ENCODE data around the gene SEMA5B.

The SEMA5B gene

GRCh38 chr3:123021388-123021787 is 6.2 kb downstream of the SEMA5B start:
- no peak for DNase-seq

- no peak for DNase-seq
These were observed 6.9 kb downstream of the SEMA5B start for GRCh38 chr3:123020709-123021108.

GRCh38 chr3:123019591-123019990 is 8.0 kb downstream of the SEMA5B start:
- no peak for DNase-seq

- DNase-seq = no peak
These were observed 8.4 kb downstream of the SEMA5B start for GRCh38 chr3:123019161-123019560.

- no peak for DNase-seq
These were observed 8.9 kb downstream of the SEMA5B start for GRCh38 chr3:123018683-123019082.

GRCh38 chr3:123015596-123015995 is 12.0 kb downstream of the SEMA5B start:
- DNase-seq = no peak

GRCh38 chr3:123013876-123014275 is 13.7 kb downstream of the SEMA5B start:
- DNase-seq = no peak

GRCh38 chr3:123012652-123013051 is 14.9 kb downstream of the SEMA5B start:
- DNase-seq = no peak

GRCh38 chr3:123011447-123011846 is 16.1 kb downstream of the SEMA5B start:
- no peak for DNase-seq

- DNase-seq = no peak
These were observed 18.7 kb downstream of the SEMA5B start for GRCh38 chr3:123008840-123009239.

GRCh38 chr3:123006609-123007008 is 21.0 kb downstream of the SEMA5B start:
- no peak for DNase-seq

GRCh38 chr3:123005291-123005690 is 22.3 kb downstream of the SEMA5B start:
- no peak for DNase-seq

- DNase-seq = no peak
These were observed 23.2 kb downstream of the SEMA5B start for GRCh38 chr3:123004201-123004918.

GRCh38 chr3:123002749-123003497 is 24.6 kb downstream of the SEMA5B start:
- no peak for DNase-seq

GRCh38 chr3:123002100-123002748 is 25.3 kb downstream of the SEMA5B start:
- no peak for DNase-seq

GRCh38 chr3:122998856-122999255 is 28.7 kb downstream of the SEMA5B start:
- DNase-seq = no peak

GRCh38 chr3:122998206-122998605 is 29.4 kb downstream of the SEMA5B start:
- DNase-seq = no peak

- DNase-seq = no peak
These were observed 31.5 kb downstream of the SEMA5B start for GRCh38 chr3:122996038-122996580.

GRCh38 chr3:122994954-122995353 is 32.6 kb downstream of the SEMA5B start:
- no peak for DNase-seq

- DNase-seq = no peak
These were observed 34.2 kb downstream of the SEMA5B start for GRCh38 chr3:122993124-122993978.

- no peak for DNase-seq
These were observed 34.9 kb downstream of the SEMA5B start for GRCh38 chr3:122992676-122993075.

- DNase-seq = no peak
These were observed 35.4 kb downstream of the SEMA5B start for GRCh38 chr3:122992133-122992532.

Measured in OCI-M1 (cell line).